GM19455 (cell line): ENCODE measurements around the gene HS3ST2.
"Not testable (repeated sequence)": the region's sequence is repeated elsewhere in the genome, so short reads cannot be mapped to it uniquely, and the experiment has no call there.

Experiments used
- ATAC-seq: cut with Tn5 transposase; IDR thresholded peaks from one replicate; pipeline ENCODE4 v1.9.1; 2021; ENCODE audit not compliant: unreplicated experiment

HS3ST2 gene

GRCh38 chr16:22874394-22874793 is 60.4 kb downstream of the HS3ST2 start:
- no peak for ATAC-seq

GRCh38 chr16:22878955-22879354 is 65.0 kb downstream of the HS3ST2 start:
- ATAC-seq, result no peak

GRCh38 chr16:22879466-22879865 is 65.5 kb downstream of the HS3ST2 start:
- ATAC-seq, result no peak

- ATAC-seq, result no peak
These were observed 69.0 kb downstream of the HS3ST2 start for GRCh38 chr16:22882981-22883380.

GRCh38 chr16:22885951-22886350 is 72.0 kb downstream of the HS3ST2 start:
- no peak for ATAC-seq

- no peak for ATAC-seq
These were observed 73.0 kb downstream of the HS3ST2 start for GRCh38 chr16:22886927-22887326.

GRCh38 chr16:22887445-22887844 is 73.5 kb downstream of the HS3ST2 start:
- no peak for ATAC-seq

- ATAC-seq, result no peak
These were observed 74.8 kb downstream of the HS3ST2 start for GRCh38 chr16:22888791-22889190.

GRCh38 chr16:22890976-22891375 is 77.0 kb downstream of the HS3ST2 start:
- ATAC-seq, result no peak

GRCh38 chr16:22897184-22897583 is 83.2 kb downstream of the HS3ST2 start:
- no peak for ATAC-seq

GRCh38 chr16:22898131-22898530 is 84.2 kb downstream of the HS3ST2 start:
- ATAC-seq, result no peak

GRCh38 chr16:22898874-22899348 is 84.9 kb downstream of the HS3ST2 start:
- no peak for ATAC-seq

GRCh38 chr16:22899567-22899966 is 85.6 kb downstream of the HS3ST2 start:
- ATAC-seq, result not testable (repeated sequence)

- no peak for ATAC-seq
These were observed 86.9 kb downstream of the HS3ST2 start for GRCh38 chr16:22900863-22901262.

GRCh38 chr16:22901563-22901962 is 87.6 kb downstream of the HS3ST2 start:
- ATAC-seq, result no peak

GRCh38 chr16:22903716-22904115 is 89.8 kb downstream of the HS3ST2 start:
- ATAC-seq, result no peak

GRCh38 chr16:22912654-22913053 is 98.7 kb downstream of the HS3ST2 start:
- ATAC-seq, result no peak

GRCh38 chr16:22915003-22915402 is 101.0 kb downstream of the HS3ST2 start:
- ATAC-seq, result no peak

GRCh38 chr16:22923491-22923890 is 109.5 kb downstream of the HS3ST2 start:
- ATAC-seq, result no peak

GRCh38 chr16:22924492-22924891 is 110.5 kb downstream of the HS3ST2 start:
- ATAC-seq, result no peak

GRCh38 chr16:22926105-22926751 is 112.3 kb downstream of the HS3ST2 start:
- ATAC-seq, result no peak

GRCh38 chr16:22927306-22927705 is 113.3 kb downstream of the HS3ST2 start:
- ATAC-seq, result no peak

GRCh38 chr16:22928882-22929435 is 115.0 kb downstream of the HS3ST2 start:
- ATAC-seq, result no peak
